HL-60 (cell line): Measurements from ENCODE around the gene NDEL1.

Source experiments
- CTCF ChIP-seq: IDR thresholded peaks from one replicate; pipeline ENCODE4 v1.5.1; 2011; ENCODE audit warnings: low read length, control low read depth, inconsistent platforms; ENCODE audit not compliant: insufficient read depth
- GABPA ChIP-seq: IDR thresholded peaks from 2 replicates; pipeline ENCODE4 v1.6.1; 2012; ENCODE audit warnings: low read depth
- POLR2AphosphoS5 ChIP-seq: IDR thresholded peaks from 2 replicates; pipeline ENCODE4 v1.6.1; 2012; ENCODE audit warnings: low read depth
- REST ChIP-seq: IDR thresholded peaks from 2 replicates; pipeline ENCODE4 v1.6.1; 2012; ENCODE audit warnings: low read depth; ENCODE audit not compliant: insufficient replicate concordance
- SPI1 ChIP-seq: IDR thresholded peaks from 2 replicates; pipeline ENCODE4 v1.6.1; 2012; ENCODE audit warnings: low read depth, mild to moderate bottlenecking, borderline replicate concordance

GRCh38 chr17:8496081-8496480 lies 60.4 kb downstream of the NDEL1 start:
- TF ChIP-seq CTCF (no peak), GABPA (no peak), REST (no peak), POLR2AphosphoS5 (no peak), SPI1 (no peak)
